Measurements from ENCODE around the gene MOBP.

DNA sequence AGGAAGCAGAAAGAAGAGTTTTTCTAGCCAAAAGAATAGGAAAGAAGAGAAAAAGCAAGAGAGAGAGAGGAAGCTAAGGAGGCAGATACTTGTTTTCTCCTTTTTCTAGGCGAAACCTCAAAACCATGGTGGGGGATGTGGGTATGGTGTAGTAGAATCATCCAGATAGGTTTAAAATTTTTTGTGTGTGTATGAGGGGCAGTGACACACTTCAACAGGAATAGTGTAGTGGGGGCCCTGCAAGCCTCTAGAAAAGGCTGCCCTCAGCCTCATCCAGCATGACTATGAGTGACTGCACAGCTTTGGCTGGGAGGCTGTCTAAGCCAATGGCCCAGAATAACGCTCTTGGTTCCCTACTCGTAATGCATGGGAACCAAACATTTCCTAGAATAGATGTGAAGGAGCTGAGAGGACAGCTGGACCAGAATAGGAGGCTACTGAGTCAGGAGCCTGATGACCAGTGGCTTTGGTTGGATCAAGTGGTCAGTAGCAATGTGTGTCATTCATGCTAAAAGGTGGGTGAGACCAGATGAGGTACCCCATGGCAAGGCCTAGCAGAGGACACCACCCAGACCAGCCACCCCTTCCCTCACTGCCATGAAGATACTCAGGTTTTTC, 24.4 kb downstream of the MOBP start:
- no peak for TF ChIP-seq BHLHE40 (IDR thresholded peaks at IDR 0.05; ENCODE audit: borderline replicate concordance)
- TF ChIP-seq ELF4 (IDR thresholded peaks at IDR 0.05): no peak
- no peak for TF ChIP-seq FOXM1 (IDR thresholded peaks at IDR 0.05; ENCODE audit: borderline replicate concordance)
